H1 (cell line): ENCODE data around the gene HAT1. TPM values are rescaled to one million over a fixed set of nuclear protein-coding genes. Genes with fewer than 3 reads are reported as not detected.

Source experiments
- BCL11A ChIP-seq, 2 experiments: IDR thresholded peaks; one replicate each; pipeline ENCODE4 v1.6.1; 2011; ENCODE audit warnings: low read depth in 2 of 2, low read length in 2 of 2, mild to moderate bottlenecking in 2 of 2
- CTBP2 ChIP-seq: IDR thresholded peaks from 2 replicates; pipeline ENCODE4 v1.7.0; 2011; ENCODE audit warnings: borderline replicate concordance, mild to moderate bottlenecking, moderate library complexity, mixed read lengths, low read length; ENCODE audit not compliant: insufficient read depth, insufficient read length
- HDAC6 ChIP-seq: IDR thresholded peaks from one replicate; pipeline ENCODE4 v1.7.1; 2012; ENCODE audit warnings: low read depth, mild to moderate bottlenecking, inconsistent platforms, low read length, moderate library complexity
- KDM5A ChIP-seq: fragments of 200-600 bp; IDR thresholded peaks from 2 replicates; pipeline ENCODE4 v1.7.1; 2012; ENCODE audit warnings: mild to moderate bottlenecking, low read length, inconsistent platforms, mixed read lengths
- MAFK ChIP-seq: IDR thresholded peaks from 2 replicates; pipeline ENCODE4 v1.6.1; 2012; ENCODE audit warnings: low read depth, mild to moderate bottlenecking, improper control_type of control experiment, low read length
- PHF8 ChIP-seq: fragments of 200-600 bp; sonication (generic); conservative IDR thresholded peaks from 2 replicates; pipeline ENCODE4 v1.7.1; 2012; ENCODE audit warnings: low read depth, mild to moderate bottlenecking, inconsistent platforms, low read length, moderate library complexity
- POU5F1 ChIP-seq: IDR thresholded peaks from 2 replicates; pipeline ENCODE4 v1.6.1; 2011; ENCODE audit warnings: low read depth, mild to moderate bottlenecking, low read length, moderate library complexity
- RXRA ChIP-seq: IDR thresholded peaks from 2 replicates; pipeline ENCODE4 v1.6.1; 2011; ENCODE audit warnings: low read depth, mild to moderate bottlenecking, low read length, moderate library complexity; ENCODE audit not compliant: insufficient read depth
- polyA plus RNA-seq, 7 experiments: library from polyadenylated mRNA; depleted of rRNA in 3 of 7; stranded (reverse) in 5 of 7; unstranded in 2 of 7; fragments of >200 nt in 5 of 7; fragments of 200-250 nt in 2 of 7; gene quantifications; 1 replicate in 5 of 7; 2 replicates in 1 of 7; 4 replicates in 1 of 7; pipeline versions ENCODE4 v1.2.1 to v1.2.3, GENCODE V29; 2011 to 2013; ENCODE audit warnings: missing spikeins in 2 of 7, mixed read lengths in 2 of 7
- total RNA-seq: library from RNA; stranded (reverse); fragmentation: NEBNext Ultra II Directional; extraction: Animal tissue kit (Norgen Biotek cat#: 25700); gene quantifications from 2 replicates; pipeline ENCODE4 v1.2.1, GENCODE V29; 2021

Gene HAT1
- total and polyA plus RNA-seq, 2 of the 8 experiments (the other 6 are each of a cell fraction or from before 2014, with no cell fraction given) = 44.6 to 74.2 TPM

- TF ChIP-seq MAFK = no peak
- TF ChIP-seq BCL11A (IDR thresholded peaks at IDR 0.05; ENCODE audit: low read depth in 2 of 2, low read length in 2 of 2) = no peak
- TF ChIP-seq POU5F1 = no peak
- TF ChIP-seq HDAC6 = no peak
- no peak for TF ChIP-seq CTBP2
- no peak for TF ChIP-seq PHF8
- no peak for TF ChIP-seq KDM5A
- TF ChIP-seq RXRA = no peak
- TF ChIP-seq, all 59 proteins: peak for 0
Observed at GRCh38 chr2:171966235-171966634, 44.0 kb downstream of the HAT1 start (continued).
